WI38 (cell line): ENCODE measurements around the gene PRDM10.

Experiments
- H3K4me3 ChIP-seq: 2 replicates; pipeline ENCODE4 v1.5.1; 2011; ENCODE audit warnings: low read depth, mild to moderate bottlenecking, control low read depth, low read length
- TF ChIP-seq, protein P1 (sequence below): IDR thresholded peaks from 2 replicates; pipeline ENCODE4 v1.5.1; 2012; ENCODE audit warnings: low read depth, mild to moderate bottlenecking, control low read depth, low read length

Gene PRDM10

DNA sequence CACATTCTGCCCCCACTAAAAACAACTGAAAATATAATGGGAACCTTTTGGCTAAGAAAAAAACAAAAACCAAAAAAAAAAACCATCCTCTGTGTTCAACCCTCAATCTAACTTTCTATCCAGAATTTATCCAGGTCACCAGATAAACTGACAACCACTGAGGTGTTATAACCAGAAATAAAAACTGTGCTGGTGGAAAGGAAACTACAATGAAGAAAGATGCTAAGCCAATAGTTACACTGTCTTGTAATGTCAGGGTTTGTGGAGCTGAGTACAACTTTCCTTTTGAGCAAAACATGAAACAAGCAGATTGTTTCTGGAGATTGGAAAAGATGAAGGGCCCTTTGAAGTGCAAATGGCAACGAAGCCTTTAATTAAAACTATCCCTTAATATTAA lies 50.8 kb downstream of the PRDM10 start:
- no peak overlapping the region for H3K4me3 ChIP-seq

DNA sequence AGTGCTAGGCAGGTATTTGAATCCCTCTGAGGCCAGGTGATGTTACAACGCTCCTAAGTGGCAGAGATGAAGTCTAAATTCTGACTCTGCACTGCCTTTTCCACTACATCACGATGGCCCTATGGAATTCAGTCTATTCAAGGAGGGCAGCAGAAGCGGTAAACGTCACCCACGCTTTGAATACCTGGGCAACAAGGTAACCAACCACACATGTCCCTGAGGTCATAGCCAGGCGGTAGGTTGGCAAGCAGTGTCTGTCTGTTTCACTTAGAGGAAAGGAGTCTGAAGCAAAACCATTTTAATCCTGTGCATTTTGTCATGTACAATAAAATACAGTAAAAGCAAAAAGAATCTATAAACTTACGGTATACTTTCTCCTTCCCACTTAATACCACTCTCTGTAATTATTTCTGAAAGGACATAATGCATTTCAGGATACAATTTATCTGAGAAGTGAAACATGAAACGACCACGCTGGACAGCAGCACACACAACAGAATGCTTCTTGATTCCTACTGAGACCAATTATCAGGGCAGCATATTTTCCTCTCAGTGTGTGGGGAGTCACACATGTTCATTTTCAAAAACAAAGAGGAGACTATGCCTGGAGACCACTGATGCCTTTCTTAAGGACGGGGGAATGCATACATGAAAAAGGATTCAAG lies 51.3 kb downstream of the PRDM10 start:
- TF ChIP-seq, protein P1, sequence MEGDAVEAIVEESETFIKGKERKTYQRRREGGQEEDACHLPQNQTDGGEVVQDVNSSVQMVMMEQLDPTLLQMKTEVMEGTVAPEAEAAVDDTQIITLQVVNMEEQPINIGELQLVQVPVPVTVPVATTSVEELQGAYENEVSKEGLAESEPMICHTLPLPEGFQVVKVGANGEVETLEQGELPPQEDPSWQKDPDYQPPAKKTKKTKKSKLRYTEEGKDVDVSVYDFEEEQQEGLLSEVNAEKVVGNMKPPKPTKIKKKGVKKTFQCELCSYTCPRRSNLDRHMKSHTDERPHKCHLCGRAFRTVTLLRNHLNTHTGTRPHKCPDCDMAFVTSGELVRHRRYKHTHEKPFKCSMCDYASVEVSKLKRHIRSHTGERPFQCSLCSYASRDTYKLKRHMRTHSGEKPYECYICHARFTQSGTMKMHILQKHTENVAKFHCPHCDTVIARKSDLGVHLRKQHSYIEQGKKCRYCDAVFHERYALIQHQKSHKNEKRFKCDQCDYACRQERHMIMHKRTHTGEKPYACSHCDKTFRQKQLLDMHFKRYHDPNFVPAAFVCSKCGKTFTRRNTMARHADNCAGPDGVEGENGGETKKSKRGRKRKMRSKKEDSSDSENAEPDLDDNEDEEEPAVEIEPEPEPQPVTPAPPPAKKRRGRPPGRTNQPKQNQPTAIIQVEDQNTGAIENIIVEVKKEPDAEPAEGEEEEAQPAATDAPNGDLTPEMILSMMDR = no peak
- H3K4me3 ChIP-seq = no peak overlapping the region

More for the DNA sequence above, 50.8 kb downstream of the PRDM10 start:
- TF ChIP-seq, protein P1 = no peak

DNA sequence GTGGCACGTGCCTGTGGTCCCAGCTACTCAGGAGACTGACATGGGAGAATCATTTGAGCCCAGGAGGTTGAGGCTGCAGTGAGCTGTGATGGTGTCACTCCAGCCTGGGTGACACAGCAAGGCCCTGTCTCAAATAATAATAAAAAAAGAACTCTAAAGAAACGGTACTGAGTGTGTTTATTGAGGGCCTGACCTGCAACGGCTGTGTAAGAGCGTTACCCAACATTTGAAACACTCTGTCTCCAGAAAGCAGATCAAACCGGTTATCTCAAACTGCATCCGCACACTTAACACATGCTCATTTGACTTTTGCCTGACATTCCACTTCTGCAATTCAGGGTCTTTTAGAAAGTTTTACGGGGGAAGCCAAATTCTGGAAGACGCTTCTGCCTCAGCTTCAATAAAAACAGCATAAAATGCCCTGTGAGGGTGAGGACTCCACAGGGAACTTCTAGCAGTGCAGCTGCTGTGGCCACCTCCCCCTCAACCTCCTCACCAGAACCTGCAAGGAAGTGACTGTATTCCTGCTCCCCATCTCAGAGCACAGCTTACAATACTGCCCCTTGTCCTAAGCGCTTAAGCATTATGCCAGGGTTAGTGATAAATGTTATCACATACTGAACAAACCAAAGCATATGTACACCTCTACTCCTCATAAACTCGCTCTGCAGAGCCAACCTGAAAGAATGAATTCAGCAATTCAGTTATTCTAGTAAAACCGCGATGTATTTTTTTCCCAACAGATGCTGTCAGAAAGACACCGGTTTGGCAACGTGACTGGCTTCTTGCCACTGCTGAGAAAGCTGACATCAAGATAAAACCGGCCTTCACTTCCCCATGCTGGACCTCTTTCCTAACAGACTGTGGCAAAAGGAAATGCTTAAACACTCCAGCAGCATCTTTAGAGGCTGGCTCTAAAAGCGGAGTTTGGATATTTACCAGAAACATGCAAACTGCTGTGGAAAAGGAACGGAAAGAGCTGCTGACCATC lies 52.2 kb downstream of the PRDM10 start:
- no peak overlapping the region for H3K4me3 ChIP-seq

DNA sequence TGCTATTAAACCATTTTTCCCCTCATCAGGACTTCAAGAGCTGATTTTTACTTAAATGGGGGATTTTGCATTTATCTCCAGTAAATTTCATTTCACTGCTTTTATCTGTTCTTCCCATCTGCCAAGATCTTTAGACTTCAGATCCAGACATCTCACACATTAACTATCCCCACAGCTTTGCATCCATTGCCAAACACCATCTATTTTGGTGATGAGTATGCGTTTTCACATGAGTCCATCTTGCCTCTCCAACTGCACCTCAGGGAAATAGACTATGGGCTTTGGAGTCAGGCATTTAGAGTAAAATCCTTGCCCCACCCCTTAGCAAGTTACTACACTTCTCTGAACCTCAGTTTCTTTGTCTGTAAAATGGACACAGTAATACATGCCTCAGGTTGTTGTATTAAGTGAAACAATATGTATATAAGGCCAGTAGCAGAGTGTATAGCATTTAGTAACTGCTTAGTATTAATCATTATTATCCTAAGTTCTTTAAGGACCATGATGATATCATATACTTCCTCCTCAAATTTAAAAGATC lies 53.6 kb downstream of the PRDM10 start:
- TF ChIP-seq, protein P1 = no peak

More for the DNA sequence above, 52.2 kb downstream of the PRDM10 start:
- TF ChIP-seq, protein P1 = no peak

DNA sequence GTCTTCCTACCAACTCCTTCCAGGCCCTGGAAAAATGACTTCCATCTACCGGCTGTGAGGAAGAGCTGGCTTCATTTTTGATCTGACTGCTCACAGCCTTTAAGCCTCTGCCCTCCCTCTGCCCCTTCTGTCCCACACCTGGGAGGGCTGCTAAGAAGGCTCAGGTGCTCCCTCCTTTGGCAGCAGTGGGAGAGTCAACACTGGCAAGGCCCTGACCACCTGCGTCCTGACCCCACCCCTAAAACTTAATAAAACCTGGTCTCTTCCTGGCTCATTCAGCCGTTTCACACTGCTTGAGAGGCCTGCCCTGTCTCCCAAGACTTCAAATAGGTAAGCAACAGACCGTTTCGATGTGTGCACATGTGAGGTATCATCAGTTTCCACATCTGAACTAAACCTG lies 55.2 kb downstream of the PRDM10 start:
- TF ChIP-seq, protein P1 = no peak
- no peak overlapping the region for H3K4me3 ChIP-seq

More for the DNA sequence above, 53.6 kb downstream of the PRDM10 start:
- no peak overlapping the region for H3K4me3 ChIP-seq

DNA sequence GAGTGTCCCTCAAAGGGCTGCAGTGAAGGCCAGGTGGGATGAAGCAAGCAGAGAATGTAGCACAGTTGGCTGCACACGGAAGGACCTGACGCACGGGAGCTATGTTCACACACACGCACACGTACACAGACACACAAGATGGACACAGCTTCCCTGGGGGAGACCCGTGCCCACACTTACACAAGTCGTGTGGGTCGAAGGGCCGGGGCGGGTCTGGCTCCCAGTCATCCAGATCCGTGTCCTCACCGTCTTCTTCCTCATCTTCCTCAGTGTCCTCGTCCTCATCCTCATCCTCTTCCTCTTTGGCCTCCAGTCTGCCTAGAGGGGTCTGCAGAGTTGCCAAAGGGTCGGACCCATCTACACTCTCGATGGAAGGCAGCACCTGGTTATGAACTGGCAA lies 55.7 kb downstream of the PRDM10 start:
- TF ChIP-seq, protein P1 = no peak
- no peak overlapping the region for H3K4me3 ChIP-seq
